ENCODE measurements around the gene MRPS35.
"Not testable (repeated sequence)": the region's sequence is repeated elsewhere in the genome, so short reads cannot be mapped to it uniquely, and the experiment has no call there.

Gene MRPS35

DNA sequence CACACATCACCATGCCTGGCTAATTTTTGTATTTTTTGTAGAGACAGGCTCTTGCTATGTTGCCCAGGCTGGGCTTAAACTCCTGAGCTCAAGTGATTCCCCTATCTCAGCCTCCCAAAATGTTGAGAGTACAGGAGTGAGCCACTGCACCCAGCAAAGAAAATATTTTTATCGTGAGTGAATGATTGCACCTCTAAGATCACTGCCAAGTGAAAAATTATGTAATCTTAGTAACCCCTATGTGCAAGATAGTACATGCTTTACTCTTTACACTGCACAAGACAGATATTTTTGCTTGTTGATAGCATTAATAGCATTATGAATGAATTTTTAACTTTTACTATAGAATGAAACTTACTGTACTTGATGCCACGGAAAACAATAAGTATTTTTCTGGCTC, 3.4 kb upstream of the MRPS35 start:
- no peak for DNase-seq (ENCODE audit: low read depth in 2 of 3, low spot score in 2 of 3)

DNA sequence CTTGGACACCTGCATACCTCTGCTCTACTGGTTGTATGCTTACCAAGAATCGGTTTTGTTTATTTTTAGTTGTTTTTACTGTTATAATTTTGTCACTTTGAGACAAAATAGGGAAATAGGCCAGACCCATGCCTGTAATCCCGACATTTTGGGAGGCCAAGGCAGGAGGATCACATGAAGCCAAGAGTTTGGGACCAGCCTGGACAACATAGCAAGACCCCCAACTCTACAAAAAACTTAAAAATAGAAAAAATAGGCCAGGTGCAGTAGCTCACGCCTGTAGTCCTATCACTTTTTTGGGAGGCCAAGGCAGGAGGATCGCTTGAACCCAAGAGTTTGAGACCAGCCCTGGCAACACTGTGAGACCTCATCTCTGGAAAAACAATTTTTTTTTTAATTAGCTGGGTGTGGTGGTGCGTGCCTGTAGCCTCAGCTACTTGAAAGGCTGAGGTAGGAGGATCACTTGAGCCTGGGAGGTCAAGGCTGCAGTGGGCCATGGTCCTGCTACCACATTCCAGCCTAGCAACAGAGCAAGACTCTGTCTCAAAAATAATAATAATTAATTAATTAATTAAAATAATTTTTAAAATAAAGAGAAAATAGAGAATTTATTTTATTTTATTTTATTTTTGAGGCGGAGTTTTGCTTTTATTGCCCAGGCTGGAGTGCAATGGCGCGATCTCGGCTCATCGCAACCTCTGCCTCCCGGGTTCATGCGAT, 1.3 kb upstream of the MRPS35 start:
- no peak for DNase-seq (ENCODE audit: low read depth in 2 of 3, low spot score in 2 of 3)

DNA sequence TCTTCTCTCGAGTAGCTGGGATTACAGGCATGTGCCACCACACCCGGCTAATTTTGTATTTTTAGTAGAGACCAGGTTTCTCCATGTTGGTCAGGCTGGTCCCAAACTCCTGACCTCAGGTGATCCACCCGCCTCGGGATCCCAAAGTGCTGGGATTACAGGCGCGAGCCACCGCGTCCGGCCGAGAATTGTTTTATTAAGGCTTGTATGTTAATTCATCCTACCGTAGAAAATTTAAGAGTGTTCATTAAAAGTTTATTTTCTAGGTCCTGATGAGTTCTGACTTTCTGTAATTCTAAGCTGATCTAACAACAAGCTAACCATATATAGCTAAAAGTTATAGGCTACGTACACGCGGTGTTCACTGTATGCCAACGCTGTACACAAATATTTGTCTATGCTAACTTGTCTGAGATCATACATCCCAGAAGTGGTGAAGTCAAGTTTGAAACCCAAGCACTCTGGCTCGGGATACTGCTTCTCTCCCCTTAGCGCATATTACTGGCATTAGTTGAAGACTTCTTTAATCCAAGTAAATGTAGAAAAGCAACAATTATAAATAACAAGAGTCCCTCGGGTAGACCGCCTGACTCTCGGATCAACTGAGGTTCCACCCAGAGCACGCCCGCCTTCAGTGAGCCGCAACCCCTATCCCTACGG, 570 bp upstream of the MRPS35 start:
- DNase-seq (ENCODE audit: low read depth in 2 of 3, low spot score in 2 of 3) = no peak

DNA sequence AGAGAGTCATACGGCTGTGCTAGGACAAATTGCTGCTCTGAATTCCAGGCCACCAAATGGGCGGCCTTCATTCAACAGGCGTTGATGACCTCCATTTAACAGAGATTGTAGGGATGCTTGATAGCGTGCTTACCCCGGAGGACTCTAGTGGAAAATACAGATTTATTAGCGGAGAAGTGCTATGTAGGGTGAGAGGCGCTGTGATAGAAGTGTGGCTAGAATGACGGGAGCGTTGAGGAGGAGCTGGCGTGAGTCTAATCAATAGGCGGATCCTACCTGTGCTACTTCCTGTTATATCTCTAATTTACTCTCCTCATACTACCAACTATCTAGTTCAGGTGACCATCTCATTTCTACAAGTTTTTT, 668 bp downstream of the MRPS35 start:
- no peak for DNase-seq (ENCODE audit: low read depth in 2 of 3, low spot score in 2 of 3)

DNA sequence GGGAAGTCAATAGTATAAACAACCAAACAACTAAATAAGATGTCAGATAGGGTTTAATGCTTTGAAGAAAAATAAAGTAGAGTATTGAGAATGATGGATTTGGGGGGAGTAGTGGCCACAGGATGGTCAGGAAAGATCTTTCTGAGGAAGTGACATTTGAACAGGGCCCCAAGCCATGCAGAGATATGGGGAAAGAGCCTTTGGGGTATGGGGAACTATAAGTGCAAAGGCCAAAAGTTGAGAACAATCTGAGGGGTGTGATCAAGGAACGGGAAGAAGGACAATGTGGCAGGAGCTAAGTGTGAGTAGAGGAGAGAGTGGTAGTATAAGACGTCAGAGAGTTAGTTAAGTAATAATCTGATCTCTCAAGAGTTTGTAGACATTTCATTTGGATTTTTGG, 1.3 kb downstream of the MRPS35 start:
- DNase-seq (ENCODE audit: low read depth in 2 of 3, low spot score in 2 of 3) = no peak

DNA sequence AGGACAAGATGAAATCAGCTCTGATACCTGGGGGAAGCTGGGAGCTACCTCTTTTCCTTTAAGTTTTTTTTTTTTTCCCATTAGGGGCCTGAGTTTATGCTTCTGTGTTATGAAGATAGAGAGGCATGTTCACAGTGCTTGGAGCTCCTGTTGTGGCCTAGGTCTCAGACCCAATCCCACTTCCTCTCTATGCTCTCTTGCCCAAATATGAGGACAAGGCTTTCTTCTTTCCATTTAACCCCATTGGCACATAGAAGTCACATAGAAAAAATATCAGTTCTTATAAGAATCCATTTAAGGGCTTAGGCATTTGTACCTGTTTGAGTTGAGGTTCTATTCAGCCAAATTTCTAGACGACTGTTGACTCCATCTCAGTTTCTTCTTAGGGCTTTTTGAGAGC, 12.6 kb downstream of the MRPS35 start:
- DNase-seq (ENCODE audit: low read depth in 2 of 3, low spot score in 2 of 3) = no peak

DNA sequence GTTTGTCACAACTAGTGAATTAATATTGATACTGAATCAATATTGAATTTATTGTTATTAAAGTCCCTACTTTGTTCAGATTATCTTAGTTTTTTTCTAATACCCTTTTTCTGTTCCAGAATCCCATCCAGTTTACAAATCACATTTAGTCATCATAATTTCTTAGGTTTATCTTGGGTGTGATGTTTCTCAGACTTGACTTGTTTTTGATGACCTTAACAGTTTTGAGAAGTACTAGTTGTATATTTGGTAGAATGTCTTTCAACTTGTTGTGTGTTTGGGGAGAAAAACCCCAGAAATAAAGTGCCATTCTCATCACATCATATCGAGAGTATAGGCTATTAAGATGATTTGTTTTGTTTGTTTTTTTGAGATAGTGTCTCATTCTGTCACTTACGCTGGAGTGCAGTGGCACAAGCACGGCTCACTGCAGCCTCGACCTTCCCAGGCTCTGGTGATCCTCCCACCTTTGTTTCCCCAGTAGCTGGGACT, 19.5 kb downstream of the MRPS35 start:
- DNase-seq (ENCODE audit: low read depth in 2 of 3, low spot score in 2 of 3) = no peak

DNA sequence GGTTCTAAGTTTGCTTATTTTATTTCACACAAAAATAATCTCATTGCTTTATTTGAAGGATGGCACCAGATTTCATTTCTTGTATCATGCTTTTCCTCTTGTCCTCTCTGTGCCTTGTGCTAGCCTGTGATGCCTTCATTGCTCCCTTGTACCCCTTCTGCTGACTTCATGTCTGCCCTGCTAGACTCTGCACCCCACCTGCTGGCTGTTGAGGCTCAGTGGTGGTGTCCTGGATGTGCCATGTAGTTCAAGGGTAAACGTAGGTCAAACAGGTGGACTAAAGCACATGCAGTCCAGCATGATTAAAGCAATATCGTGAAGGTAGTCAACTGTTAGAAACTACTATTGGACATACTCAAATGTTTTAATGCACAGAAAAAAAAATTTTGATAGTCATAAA, 21.6 kb downstream of the MRPS35 start:
- no peak for DNase-seq (ENCODE audit: low read depth in 2 of 3, low spot score in 2 of 3)

DNA sequence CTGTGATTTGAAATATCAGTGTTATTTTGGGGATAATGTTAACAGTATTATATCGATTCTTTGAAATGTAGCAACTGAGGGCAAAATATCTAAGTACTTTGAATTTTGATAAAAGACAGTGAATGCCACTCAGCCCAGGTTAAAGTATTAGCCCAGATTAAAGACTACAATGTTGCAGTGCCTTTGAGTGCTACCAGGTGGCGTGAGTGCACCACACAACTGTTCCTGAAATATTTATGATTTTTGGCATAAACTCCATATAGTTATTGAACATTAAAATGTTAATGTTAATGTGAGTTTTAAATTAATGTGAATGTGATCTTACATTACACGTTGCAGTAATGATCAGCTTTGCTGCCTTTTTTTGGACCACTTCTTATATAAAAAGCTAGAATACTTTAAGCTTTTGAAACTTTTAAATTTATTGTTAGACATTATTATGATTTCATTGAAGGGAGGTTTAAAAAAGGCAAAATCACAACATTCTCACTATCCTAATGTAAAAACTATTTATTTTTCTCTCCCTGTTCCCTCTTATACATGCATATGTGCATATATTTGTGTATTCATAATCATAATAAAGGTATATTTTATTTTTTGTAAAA, 22.5 kb downstream of the MRPS35 start:
- DNase-seq (ENCODE audit: low read depth in 2 of 3, low spot score in 2 of 3) = no peak

DNA sequence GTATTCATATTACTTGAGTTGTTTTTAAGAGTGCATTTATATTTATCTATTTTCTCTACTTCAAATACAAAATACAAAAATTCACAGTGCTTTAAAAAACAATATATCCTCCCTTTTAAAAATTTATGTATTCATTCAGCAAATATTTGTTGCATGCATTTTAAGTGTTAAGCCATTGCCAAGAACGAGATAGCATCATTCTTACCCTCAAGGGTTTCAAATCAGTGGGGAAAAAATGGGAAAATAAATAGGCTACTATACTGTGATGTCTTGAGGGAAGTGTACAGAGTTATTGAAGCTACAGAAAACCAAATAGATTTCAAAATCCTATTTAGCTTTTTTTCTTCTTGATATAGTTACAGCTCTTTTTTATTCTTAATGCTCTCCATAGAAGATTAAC, 23.2 kb downstream of the MRPS35 start:
- DNase-seq (ENCODE audit: low read depth in 2 of 3, low spot score in 2 of 3) = no peak

DNA sequence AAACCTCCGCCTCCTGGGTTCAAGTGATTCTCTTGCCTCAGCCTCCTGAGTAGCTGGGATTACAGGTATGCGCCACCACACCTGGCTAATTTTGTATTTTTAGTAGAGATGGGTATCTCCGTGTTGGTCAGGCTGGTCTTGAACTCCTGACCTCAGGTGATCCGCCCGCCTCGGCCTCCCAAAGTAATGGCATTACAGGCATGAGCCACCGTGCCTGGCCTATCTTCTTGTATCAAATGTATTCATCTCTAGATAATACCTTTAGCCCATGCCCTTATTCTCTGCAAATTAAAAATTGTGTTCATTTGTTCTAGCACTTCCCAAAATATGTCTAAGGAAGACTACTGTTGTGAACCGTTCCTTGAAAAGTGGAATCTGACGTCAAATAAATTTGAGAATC, 23.7 kb downstream of the MRPS35 start:
- DNase-seq (ENCODE audit: low read depth in 2 of 3, low spot score in 2 of 3) = not testable (repeated sequence)

DNA sequence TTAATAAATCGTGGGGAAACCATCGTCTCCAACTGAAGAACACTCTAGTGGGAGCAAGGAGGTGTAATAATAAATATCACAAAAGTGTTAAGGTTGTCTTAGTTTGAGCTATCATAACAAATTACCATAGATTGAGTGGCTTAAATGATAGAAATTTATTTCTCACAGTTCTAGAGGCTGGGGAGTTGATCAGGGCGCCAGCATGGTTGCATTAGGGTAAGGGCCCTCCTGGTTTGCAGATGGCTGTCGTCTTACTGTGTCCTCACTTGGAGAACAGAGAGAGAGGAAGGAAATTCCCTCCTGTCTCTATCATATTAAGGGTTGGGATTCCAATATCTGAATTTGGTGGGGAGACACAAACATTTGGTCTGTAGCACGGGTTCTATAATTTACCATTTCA, 33.0 kb downstream of the MRPS35 start:
- no peak for DNase-seq (ENCODE audit: low read depth in 2 of 3, low spot score in 2 of 3)

DNA sequence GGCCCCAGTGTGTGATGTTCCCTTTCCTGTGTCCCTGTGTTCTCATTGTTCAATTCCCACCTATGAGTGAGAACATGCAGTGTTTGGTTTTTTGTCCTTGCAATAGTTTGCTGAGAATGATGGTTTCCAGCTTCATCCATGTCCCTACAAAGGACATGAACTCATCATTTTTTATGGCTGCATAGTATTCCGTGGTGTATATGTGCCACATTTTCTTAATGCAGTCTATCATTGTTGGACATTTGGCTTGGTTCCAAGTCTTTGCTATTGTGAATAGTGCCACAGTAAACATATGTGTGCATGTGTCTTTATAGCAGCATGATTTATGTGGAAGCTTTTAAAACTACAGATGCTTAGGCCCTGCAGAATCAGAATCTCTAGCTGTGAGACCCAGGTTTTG, 35.1 kb downstream of the MRPS35 start:
- not testable (repeated sequence) for DNase-seq (ENCODE audit: low read depth in 2 of 3, low spot score in 2 of 3)

DNA sequence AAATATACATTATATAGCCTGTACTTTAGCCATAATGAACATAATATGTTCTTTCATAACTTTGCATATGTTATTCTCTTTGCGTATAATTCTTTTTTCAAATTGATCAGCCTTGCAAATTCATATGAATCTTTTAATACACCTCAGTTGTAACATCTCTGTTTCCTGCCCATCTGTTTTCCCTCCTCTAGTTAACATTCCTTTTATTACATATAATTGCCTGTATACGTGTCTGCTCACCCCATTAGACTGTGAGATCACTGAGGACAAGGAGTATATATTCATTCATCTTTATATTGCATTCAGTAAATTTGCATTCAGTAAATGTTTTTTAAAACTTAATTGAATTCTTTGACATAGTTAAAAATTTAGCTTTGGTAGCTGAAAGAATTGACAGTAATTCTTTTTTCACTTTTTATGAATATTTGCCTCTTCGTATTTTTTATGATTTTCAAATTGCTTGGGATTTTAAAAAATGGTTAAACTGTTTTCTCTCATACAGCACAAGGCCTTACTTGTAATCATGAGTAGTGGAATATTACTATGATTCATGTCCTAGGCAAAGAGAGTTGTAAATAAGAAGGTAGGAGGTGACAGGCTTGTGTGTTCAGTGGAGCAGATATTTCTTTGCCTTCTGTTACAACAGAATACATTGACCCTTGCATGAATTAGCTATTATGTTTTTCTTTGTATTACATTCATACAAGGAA, 36.6 kb downstream of the MRPS35 start:
- DNase-seq (ENCODE audit: low read depth in 2 of 3, low spot score in 2 of 3) = no peak

DNA sequence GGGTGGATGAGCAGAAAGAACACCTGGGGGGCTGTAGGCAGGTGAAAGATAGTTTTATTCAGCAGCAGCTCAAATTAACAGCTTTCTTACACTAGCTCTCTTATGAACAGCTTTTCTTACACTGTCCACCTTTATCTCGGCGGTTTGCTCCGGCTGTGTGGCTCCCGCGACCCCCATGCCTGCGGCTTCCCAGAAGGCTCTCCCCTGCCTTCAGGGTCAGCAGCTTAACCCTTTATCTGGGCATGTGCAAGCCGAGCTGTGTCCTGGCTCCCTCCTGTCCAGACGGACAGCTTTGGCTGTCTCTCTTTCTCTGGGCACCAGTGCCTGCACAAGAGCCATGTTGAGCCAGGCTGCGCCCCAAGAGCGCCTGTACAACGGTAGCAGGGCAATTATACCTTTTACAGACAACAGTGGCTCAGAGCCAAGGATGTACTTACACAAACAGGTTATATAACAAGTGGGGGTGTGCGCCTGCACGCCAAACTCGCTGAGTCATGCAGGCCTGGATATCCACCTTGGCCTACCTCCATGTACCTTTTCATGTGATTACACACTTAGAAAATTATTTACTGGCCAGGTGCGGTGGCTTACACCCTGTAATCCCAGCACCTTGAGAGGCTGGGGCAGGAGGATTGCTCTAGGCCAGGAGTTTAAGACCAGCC, 40.9 kb downstream of the MRPS35 start:
- DNase-seq (ENCODE audit: low read depth in 2 of 3, low spot score in 2 of 3) = no peak

DNA sequence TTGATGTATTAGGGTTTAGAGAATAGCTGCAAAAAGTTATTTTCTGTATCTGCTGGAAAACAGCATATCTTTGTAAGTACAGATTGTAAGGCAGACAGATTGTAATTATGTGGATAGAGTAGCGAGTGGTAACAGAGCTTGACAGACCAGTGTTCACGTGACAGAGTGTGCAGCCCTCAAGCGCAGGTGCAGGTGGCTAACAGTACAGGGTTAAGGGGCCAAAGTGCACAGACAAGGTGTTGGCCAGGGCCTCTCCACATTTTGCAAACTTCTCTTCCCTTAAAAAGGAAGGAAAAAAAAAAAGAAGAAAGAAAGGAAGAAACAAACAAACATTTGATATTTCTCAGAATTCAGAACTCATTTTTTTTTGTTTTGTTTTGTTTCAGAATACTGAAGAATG, 44.2 kb downstream of the MRPS35 start:
- no peak for DNase-seq (ENCODE audit: low read depth in 2 of 3, low spot score in 2 of 3)

DNA sequence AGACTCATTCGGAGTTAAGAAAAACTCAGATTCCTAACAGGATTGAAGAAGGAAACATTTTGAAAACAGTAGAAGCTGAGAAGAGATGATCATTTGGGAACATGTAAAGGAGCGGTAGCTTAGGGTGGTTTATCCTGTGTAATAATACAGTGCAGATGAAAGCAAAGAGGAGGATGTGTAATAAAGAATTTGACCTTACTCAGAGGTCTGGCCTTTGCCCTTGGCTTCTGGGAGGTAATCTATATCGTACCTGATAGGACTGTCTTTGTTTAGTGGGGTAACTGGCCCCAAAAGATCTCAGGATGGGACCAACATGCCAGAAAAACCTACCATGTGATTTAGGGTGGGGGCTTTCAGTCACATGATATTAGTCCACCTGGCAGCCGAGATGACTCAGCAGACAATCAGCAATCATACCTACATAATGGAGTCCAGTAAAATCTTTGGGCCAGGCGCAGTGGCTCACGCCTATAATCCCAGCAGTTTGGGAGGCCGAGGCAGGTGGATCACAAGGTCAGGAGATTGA, 46.1 kb downstream of the MRPS35 start:
- DNase-seq (ENCODE audit: low read depth in 2 of 3, low spot score in 2 of 3) = no peak

DNA sequence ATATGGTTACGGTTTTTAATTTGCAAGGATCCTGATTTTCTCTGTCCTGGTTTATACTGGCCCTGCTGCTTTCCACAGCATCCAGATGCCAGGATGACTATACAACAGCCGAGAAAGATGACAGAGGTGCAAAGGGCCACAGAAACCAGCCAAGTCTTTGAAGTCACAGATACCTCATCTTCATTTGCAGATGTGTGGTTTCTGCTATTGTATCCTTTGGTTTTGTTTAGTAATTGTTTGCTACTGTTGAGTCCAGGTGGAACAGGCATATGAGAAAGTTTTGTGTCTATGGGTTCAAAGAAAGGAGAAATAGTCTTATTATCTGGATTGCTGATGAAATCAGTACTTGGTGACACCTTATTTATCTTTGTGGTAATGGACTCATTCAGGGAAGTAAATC, 52.1 kb downstream of the MRPS35 start:
- no peak for DNase-seq (ENCODE audit: low read depth in 2 of 3, low spot score in 2 of 3)

DNA sequence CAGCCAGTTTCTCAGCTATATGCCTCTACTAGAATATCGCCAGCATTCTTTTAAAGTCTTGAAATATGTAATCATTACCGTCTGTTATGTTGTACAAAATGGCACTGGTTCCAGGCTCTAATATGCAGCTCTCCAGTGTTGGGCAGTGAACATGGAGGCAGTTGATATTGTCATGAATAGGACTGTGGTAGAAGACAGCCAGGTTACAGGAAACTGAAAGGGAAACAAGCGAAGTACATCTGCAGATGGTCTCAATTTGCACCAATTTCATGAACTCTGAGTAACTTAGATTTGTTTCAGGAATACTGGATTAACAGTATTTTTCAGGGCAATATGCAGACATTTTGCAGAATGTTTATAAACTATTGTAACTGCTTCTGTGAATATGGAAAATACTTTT, 56.0 kb downstream of the MRPS35 start:
- DNase-seq (ENCODE audit: low read depth in 2 of 3, low spot score in 2 of 3) = no peak

DNA sequence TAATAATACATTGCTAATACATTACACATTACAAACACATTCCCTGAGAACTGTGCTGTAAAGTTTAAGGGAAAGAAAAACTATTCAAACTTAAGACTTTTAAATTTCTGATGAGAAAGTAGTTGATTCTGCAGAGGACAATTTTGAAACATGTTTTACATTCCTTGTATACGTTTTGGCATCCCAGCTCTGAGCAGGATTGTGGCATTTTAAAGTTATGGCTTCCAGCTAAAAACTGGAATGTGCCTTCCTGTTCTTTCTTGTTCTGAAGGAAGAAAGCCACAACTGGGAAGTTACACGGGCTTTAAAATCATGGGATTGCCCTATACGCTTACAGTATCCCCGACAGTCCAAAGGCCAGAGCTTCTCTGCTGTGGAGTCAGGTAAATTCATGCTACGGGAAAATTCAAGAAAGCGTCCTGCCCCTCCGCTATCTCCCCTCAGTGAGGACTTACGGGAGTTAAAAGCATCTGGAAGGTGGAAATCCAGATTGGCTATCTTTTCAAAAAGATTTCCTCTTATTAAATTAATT, 58.6 kb downstream of the MRPS35 start:
- no peak for DNase-seq (ENCODE audit: low read depth in 2 of 3, low spot score in 2 of 3)

Data from activated CD8-positive, alpha-beta memory T cell treated with anti-CD3 and anti-CD28 coated beads for 48 hours (primary cell).